Measurements from ENCODE around the gene OLFM4. TPM values are rescaled to one million over a fixed set of nuclear protein-coding genes. Genes with fewer than 3 reads are reported as not detected.

OLFM4 gene, protein sequence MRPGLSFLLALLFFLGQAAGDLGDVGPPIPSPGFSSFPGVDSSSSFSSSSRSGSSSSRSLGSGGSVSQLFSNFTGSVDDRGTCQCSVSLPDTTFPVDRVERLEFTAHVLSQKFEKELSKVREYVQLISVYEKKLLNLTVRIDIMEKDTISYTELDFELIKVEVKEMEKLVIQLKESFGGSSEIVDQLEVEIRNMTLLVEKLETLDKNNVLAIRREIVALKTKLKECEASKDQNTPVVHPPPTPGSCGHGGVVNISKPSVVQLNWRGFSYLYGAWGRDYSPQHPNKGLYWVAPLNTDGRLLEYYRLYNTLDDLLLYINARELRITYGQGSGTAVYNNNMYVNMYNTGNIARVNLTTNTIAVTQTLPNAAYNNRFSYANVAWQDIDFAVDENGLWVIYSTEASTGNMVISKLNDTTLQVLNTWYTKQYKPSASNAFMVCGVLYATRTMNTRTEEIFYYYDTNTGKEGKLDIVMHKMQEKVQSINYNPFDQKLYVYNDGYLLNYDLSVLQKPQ
- total RNA-seq (ENCODE audit: insufficient read depth, low replicate concordance), result 4.3 TPM

DNA sequence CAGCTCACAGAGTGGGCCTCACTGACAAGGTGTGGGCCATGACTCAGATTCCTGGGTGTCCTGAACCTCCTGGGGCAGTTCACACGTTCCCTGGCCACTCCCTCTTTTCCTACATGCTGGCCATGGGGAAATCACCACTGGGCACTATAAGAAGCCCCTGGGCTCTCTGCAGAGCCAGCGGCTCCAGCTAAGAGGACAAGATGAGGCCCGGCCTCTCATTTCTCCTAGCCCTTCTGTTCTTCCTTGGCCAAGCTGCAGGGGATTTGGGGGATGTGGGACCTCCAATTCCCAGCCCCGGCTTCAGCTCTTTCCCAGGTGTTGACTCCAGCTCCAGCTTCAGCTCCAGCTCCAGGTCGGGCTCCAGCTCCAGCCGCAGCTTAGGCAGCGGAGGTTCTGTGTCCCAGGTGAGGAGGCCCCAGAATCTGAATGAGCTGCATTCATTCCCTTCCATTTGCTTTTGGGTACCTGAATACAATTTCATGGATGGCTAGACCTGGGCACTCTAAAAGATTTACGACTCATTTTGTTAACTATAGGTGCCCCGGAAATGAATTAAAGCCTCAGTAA is at the start of gene OLFM4:
OLFM4 (plus strand) TSS at position 177 of the 567 bp plus-strand sequence; CDS start at position 201, 24 bp downstream.
- no peak for DNase-seq (ENCODE audit: low spot score)

DNA sequence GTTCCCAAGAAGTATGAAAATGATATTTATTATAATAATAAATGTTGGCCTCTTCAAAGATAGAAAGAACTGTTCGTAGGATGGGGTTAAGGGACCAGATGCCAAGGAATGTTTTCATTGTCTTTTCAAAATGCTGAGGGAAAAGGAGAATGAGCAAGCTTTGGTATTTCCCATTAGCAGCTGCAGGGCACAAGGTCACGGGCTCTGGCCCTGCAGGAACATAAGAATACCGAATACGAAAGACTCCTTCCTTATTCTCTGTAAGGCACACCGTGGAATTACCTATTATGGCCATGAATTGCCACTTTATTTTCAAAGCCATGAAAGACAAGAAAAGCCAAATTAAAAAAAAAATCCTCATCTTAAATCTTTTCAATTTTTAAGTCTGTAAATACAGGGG is 49.6 kb upstream of the OLFM4 start:
- no peak for DNase-seq (ENCODE audit: low spot score)

- no peak for DNase-seq (ENCODE audit: low spot score)
Measured at GRCh38 chr13:52980695-52981094, 47.9 kb upstream of the OLFM4 start.

DNA sequence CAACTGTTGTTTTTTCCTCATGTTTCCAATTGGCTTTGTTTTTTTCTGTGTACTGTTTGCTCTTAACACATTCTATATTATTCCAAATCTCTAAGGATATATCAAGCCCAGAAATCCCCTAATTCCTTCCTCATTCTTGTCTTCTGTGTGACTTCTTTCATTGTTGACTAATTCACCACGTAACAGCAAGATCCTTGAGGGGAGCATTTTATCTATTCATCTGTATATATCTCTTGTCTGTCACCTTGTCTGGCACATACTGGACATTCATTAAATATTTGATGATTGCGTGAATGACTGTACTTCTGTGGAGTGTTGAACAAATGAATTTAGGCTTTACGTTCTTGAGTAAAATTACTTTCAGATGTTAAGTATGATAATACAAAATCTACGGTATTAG is 44.8 kb upstream of the OLFM4 start:
- DNase-seq (ENCODE audit: low spot score), result no peak

DNA sequence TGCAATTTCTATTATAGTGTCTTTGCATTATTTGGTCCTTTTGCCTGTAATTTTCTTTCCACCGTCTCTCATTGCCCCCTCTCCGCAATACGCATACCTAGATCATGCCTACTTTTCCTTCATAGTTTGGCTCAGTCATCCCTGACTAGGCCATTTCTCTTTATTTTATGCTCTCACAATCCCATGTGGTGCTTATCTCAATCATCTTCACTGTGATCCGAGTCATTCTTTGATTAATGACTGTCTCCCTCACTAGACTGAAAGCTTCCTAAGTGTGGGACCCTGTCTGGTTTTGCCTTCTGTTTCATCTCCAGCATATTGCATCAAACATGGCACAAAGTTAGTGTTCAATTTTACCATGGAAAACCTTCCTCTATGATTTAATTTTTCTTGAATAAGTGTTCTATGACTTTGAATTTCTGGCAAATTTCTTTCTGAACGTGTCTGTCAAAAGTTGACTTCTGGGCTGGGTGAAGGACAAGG is 43.7 kb upstream of the OLFM4 start:
- no peak for DNase-seq (ENCODE audit: low spot score)

DNA sequence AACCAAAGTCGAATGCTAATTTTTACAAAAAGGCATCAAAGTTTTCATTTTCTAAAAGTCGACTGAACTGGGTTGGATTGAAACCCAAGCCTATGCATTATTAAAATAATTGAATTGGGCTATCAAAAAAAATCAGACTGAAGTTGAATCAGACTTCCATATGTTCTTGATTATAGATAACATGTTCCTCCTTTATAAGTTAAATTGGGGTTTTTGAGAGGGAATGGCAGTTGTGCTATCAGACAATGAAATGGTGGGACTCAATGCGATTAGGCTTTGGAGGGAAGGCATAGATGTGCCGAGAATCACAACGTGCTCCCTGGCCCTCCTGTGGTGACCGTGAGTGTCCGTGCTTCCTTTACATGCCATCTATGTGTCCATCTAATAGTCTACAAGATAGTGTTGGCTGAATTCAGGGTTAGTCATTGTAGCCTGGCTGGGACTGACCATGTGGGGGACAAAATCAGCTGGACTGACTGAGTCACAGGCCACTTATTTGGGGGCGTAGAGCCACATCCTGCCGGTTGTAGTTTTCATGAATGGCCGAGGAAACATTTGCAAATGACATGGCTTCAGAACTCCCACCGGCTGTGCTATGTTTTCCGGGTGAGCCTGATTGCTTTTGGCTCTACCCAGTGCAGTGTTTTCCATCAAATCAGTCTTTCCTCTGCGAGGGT is 37.1 kb upstream of the OLFM4 start:
- no peak for DNase-seq (ENCODE audit: low spot score)

GRCh38 chr13:52992110-52992509 is 36.5 kb upstream of the OLFM4 start:
- DNase-seq (ENCODE audit: low spot score), result no peak

GRCh38 chr13:52994051-52994450 is 34.6 kb upstream of the OLFM4 start:
- DNase-seq (ENCODE audit: low spot score), result no peak

DNA sequence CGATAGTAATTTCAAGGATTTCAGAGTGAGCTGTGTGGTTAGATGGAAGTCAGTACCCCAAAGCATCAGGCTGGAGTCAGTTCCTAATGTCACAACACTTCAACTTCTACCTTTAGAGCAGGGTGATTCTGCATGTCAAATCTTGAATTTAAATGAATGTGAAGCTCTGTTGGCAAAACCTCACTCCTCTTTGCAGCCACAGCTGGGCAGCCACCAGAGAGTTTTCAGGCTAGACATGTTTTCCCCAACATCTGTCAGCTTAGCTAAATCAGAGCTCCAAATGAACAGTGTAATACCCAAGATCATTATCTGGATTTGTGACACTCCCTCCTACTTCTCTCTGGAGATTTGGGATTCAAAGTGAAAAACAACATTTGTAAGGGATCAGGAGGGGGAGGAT is 33.7 kb upstream of the OLFM4 start:
- no peak for DNase-seq (ENCODE audit: low spot score)

DNA sequence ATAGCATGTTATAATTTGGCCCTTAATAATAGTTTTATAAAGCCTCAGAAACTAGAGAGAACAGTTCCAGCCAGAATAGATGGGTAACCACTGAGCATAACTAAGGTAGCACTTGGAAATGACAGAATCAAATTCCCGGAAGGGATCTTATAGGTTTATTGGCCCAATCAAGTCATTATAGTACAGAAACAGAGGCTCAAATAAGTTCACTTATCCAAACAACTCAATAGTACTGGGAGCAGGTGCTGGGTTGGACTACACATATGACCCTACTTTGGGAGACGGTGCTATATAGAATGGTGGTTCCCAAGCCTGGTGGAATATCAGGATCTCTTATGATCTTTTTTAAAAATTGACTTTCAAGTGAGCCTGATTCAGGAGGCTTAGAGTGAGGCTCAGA is 32.7 kb upstream of the OLFM4 start:
- DNase-seq (ENCODE audit: low spot score), result no peak

DNA sequence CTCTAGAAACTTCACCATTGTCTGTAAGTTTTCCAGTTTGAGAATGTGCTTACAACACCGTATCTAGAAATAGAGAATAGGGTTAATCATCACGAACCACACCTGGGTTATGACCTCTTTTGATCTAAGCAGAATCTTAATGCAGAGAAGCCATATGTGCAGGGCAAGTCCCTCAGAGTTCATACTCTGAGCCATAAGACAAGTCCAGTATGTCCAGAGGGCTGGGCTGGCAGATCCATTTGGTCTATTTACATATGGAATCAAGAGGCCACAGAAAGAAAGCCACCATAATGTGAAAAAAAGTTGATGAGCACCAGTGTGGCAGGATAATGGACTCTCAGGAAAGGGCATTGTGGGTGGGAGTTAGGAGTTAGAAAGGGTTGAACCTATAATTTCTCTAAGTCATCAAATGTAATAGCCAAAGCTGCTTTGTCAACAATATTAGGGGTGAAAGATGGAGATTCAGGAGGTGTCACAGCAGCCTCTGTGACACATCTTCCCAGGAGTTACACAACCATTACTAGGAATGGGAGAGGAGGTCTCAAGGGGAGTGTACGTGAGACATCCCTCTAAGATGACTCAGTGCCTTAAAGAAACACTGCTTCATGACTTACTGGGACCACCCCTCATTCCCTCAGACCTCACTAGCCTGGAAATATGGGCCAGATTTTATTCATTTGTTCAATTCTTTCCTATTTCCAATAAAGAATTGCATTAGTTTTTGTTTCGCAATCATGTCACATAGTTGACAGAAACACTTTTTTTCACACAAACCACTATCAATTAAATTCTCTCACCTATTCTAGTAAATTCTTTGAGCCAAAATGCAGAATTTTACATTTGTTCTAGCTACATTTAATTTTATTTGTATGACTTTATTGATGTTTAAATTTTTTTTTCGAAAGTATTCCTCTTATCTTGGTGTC is 30.4 kb upstream of the OLFM4 start:
- no peak for DNase-seq (ENCODE audit: low spot score)

- no peak for DNase-seq (ENCODE audit: low spot score)
Measured at GRCh38 chr13:52999093-52999696, 29.4 kb upstream of the OLFM4 start.

GRCh38 chr13:53001444-53002225 is 27.0 kb upstream of the OLFM4 start:
- DNase-seq (ENCODE audit: low spot score), result peak; percentile 49

DNA sequence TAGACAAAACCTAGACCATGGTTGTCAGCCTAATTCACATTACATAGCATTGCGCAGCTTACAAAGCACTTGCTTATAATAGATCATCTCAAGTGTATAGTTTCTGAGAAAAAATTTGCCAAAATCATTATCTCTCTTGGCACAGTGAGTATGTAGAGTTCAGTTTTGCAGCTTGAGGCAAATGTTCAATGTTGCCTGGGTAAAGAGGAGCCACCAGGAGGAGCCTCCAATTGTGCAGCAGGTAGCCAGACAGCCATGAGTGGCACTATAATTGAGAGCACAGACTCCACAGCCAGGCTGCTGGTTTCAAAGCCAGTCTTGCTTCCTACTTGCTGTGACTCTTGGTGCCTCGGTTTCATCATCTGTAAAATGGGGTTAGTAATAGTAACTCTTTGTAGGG is 24.0 kb upstream of the OLFM4 start:
- DNase-seq (ENCODE audit: low spot score), result no peak

DNA sequence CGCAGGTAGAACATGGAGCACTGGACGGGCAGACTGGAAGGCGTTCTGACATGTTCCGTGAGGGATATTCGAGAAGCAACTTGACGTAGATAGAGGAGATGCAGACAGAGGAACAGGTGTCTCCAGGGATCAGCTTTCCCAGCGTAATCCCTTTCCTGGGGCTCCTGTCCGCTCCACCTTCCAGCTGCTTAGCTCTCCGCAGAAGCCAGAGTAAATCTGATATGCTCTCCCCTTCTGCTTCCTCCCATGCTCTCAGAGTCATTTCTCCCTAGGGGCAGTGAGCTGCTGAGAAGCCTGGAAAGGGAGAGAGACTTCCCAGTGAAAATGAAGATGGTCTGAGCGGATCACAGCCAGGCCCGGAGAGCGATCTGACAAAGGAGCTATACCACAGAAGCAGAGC is 23.0 kb upstream of the OLFM4 start:
- DNase-seq (ENCODE audit: low spot score), result no peak

DNA sequence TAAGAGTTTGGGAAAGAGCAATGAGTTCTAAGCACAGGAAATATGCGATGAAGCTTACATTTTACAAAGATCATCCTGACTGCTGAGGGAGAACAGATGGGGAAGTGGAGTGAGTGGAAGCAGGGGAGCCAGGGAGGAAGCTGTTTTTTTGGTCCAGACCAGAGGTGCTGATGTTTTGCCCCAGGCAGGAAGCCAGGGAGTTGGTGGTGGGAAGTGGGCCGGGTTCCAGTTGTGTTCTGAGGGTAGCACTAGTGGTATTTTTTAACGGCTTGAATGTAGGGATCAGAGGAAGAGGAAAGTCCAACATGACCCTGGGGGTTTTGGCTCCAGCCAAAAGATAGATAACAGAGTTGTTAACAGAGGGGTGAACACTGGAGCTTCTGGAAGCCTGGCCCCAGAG is 20.7 kb upstream of the OLFM4 start:
- no peak for DNase-seq (ENCODE audit: low spot score)

GRCh38 chr13:53010374-53011105 is 18.1 kb upstream of the OLFM4 start:
- DNase-seq (ENCODE audit: low spot score), result no peak

DNA sequence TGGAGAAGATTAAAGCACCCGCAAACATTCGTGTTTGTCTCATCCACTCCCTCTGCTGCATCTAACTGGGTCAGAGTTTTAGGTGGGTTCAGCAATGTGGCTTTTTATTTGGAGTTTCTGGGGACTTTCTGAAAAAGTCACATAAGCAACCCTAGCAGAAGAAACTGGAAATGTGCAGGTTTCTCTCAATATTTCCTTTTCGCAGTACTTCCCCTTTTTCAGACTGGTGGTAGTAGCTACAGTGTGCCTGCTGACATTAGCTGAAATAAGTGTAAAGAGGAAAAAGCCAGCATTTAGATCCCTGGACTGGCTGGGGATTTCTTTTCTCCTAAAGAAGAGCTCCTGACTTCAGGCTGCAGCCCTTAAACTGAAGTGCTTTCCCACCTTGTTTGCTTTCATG is 15.9 kb upstream of the OLFM4 start:
- DNase-seq (ENCODE audit: low spot score), result no peak

DNA sequence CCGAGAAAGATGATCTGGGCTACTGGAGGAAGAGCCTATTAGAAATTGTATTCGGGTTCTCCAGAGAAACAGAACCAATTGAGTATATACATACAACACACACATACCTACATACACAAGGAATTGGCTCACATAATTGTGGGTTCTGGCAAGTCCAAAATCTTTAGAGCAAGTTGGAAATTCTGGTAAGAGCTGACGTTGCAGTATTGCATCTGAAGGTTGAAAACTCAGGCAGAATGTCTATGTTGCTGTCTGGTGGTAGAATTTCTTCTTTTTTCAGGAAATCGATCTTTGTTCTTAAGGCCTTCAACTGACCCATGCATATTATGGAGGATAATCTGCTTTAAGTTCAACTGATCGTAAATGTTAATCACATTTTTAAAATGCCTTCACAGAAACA is 15.5 kb upstream of the OLFM4 start:
- DNase-seq (ENCODE audit: low spot score), result no peak

Measured in umbilical cord (tissue), 2 donors.